ENCODE data around the gene MAGEC1.
"Not testable (repeated sequence)": the region's sequence is repeated elsewhere in the genome, so short reads cannot be mapped to it uniquely, and the experiment has no call there.

The MAGEC1 gene

GRCh38 chrX:141903400-141904155 is at the start of gene MAGEC1:
Gene MAGEC1, plus strand, starts transcription at chrX:141903894. Its CDS starts 1,179 bp downstream, at chrX:141905073.
- Histone ChIP-seq H3K36me3 (ENCODE audit: control insufficient read depth, insufficient read depth, low read length) (no peaks in the 10 kb centered on the region), H3K4me3 (ENCODE audit: low read depth, low read length) (no peak within 1 kb of the TSS), H3K9ac (ENCODE audit: low read depth, low read length) (no peak within 1 kb of the TSS), H3K9me3 (ENCODE audit: control insufficient read depth, insufficient read depth, low read length) (peaks cover 30% of the 10 kb centered on the region), H3K27ac (ENCODE audit: low read depth, low read length) (no peak within 1 kb of the TSS), H3K4me1 (ENCODE audit: control insufficient read depth, insufficient read depth, low read length) (no peaks in the 10 kb centered on the region), H3K27me3 (ENCODE audit: control insufficient read depth, insufficient read depth, low read length) (no peaks in the 10 kb centered on the region)

- H3K27me3 ChIP-seq (ENCODE audit: control insufficient read depth, insufficient read depth, low read length), result no peaks in the 10 kb centered on the region
- H3K4me3 ChIP-seq (ENCODE audit: low read depth, low read length), result no peak overlapping the region
- peaks cover 4% of the 10 kb centered on the region; the same call in 1 of the 2 replicates for H3K4me1 ChIP-seq (ENCODE audit: control insufficient read depth, insufficient read depth, low read length)
- no peaks in the 10 kb centered on the region for H3K36me3 ChIP-seq (ENCODE audit: control insufficient read depth, insufficient read depth, low read length)
- H3K9me3 ChIP-seq (ENCODE audit: control insufficient read depth, insufficient read depth, low read length), result peaks cover 15% of the 10 kb centered on the region
- H3K9ac ChIP-seq (ENCODE audit: low read depth, low read length), result no peak overlapping the region
- H3K27ac ChIP-seq (ENCODE audit: low read depth, low read length), result no peak overlapping the region
Measured at GRCh38 chrX:141857479-141857878, 46.2 kb upstream of the MAGEC1 start.

- no peak overlapping the region for H3K9ac ChIP-seq (ENCODE audit: low read depth, low read length)
Measured at GRCh38 chrX:141879616-141880015, 24.1 kb upstream of the MAGEC1 start.

GRCh38 chrX:141888811-141889210 is 14.9 kb upstream of the MAGEC1 start:
- not testable (repeated sequence) for H3K9ac ChIP-seq (ENCODE audit: low read depth, low read length); H3K36me3 ChIP-seq (ENCODE audit: control insufficient read depth, insufficient read depth, low read length); H3K27ac ChIP-seq (ENCODE audit: low read depth, low read length); H3K4me3 ChIP-seq (ENCODE audit: low read depth, low read length); H3K27me3 ChIP-seq (ENCODE audit: control insufficient read depth, insufficient read depth, low read length); H3K4me1 ChIP-seq (ENCODE audit: control insufficient read depth, insufficient read depth, low read length)
- H3K9me3 ChIP-seq (ENCODE audit: control insufficient read depth, insufficient read depth, low read length), result peaks cover 36% of the 10 kb centered on the region

More at GRCh38 chrX:141879616-141880015, 24.1 kb upstream of the MAGEC1 start:
- no peaks in the 10 kb centered on the region for H3K27me3 ChIP-seq (ENCODE audit: control insufficient read depth, insufficient read depth, low read length)
- H3K9me3 ChIP-seq (ENCODE audit: control insufficient read depth, insufficient read depth, low read length), result peaks cover 61% of the 10 kb centered on the region
- no peaks in the 10 kb centered on the region; the same call in 1 of the 2 replicates for H3K4me1 ChIP-seq (ENCODE audit: control insufficient read depth, insufficient read depth, low read length)
- no peak overlapping the region for H3K27ac ChIP-seq (ENCODE audit: low read depth, low read length)
- H3K4me3 ChIP-seq (ENCODE audit: low read depth, low read length), result no peak overlapping the region
- H3K36me3 ChIP-seq (ENCODE audit: control insufficient read depth, insufficient read depth, low read length), result no peaks in the 10 kb centered on the region

- Histone ChIP-seq H3K27ac (ENCODE audit: low read depth, low read length) (no peak overlapping the region), H3K9me3 (ENCODE audit: control insufficient read depth, insufficient read depth, low read length) (peaks cover 25% of the 10 kb centered on the region), H3K27me3 (ENCODE audit: control insufficient read depth, insufficient read depth, low read length) (no peaks in the 10 kb centered on the region)
Measured at GRCh38 chrX:141894733-141895132, 9.0 kb upstream of the MAGEC1 start.

GRCh38 chrX:141897690-141898089 is 6.0 kb upstream of the MAGEC1 start:
- no peaks in the 10 kb centered on the region for H3K27me3 ChIP-seq (ENCODE audit: control insufficient read depth, insufficient read depth, low read length)
- no peaks in the 10 kb centered on the region for H3K4me1 ChIP-seq (ENCODE audit: control insufficient read depth, insufficient read depth, low read length)
- no peak overlapping the region for H3K27ac ChIP-seq (ENCODE audit: low read depth, low read length)
- no peak overlapping the region for H3K4me3 ChIP-seq (ENCODE audit: low read depth, low read length)
- H3K9ac ChIP-seq (ENCODE audit: low read depth, low read length), result no peak overlapping the region
- H3K36me3 ChIP-seq (ENCODE audit: control insufficient read depth, insufficient read depth, low read length), result no peaks in the 10 kb centered on the region
- H3K9me3 ChIP-seq (ENCODE audit: control insufficient read depth, insufficient read depth, low read length), result peaks cover 28% of the 10 kb centered on the region

More at GRCh38 chrX:141894733-141895132, 9.0 kb upstream of the MAGEC1 start:
- no peak overlapping the region for H3K9ac ChIP-seq (ENCODE audit: low read depth, low read length)
- H3K36me3 ChIP-seq (ENCODE audit: control insufficient read depth, insufficient read depth, low read length), result no peaks in the 10 kb centered on the region
- H3K4me1 ChIP-seq (ENCODE audit: control insufficient read depth, insufficient read depth, low read length), result no peaks in the 10 kb centered on the region
- no peak overlapping the region for H3K4me3 ChIP-seq (ENCODE audit: low read depth, low read length)

GRCh38 chrX:141902366-141902765 is 1.3 kb upstream of the MAGEC1 start:
- peaks cover 30% of the 10 kb centered on the region for H3K9me3 ChIP-seq (ENCODE audit: control insufficient read depth, insufficient read depth, low read length)
- H3K27ac ChIP-seq (ENCODE audit: low read depth, low read length), result no peak overlapping the region
- no peak overlapping the region for H3K4me3 ChIP-seq (ENCODE audit: low read depth, low read length)
- no peaks in the 10 kb centered on the region for H3K36me3 ChIP-seq (ENCODE audit: control insufficient read depth, insufficient read depth, low read length)
- H3K27me3 ChIP-seq (ENCODE audit: control insufficient read depth, insufficient read depth, low read length), result no peaks in the 10 kb centered on the region
- no peak overlapping the region for H3K9ac ChIP-seq (ENCODE audit: low read depth, low read length)
- no peaks in the 10 kb centered on the region for H3K4me1 ChIP-seq (ENCODE audit: control insufficient read depth, insufficient read depth, low read length)

- Histone ChIP-seq H3K9me3 (ENCODE audit: control insufficient read depth, insufficient read depth, low read length) (peaks cover 30% of the 10 kb centered on the region), H3K4me3 (ENCODE audit: low read depth, low read length) (no peak overlapping the region), H3K36me3 (ENCODE audit: control insufficient read depth, insufficient read depth, low read length) (no peaks in the 10 kb centered on the region), H3K9ac (ENCODE audit: low read depth, low read length) (no peak overlapping the region), H3K4me1 (ENCODE audit: control insufficient read depth, insufficient read depth, low read length) (no peaks in the 10 kb centered on the region), H3K27me3 (ENCODE audit: control insufficient read depth, insufficient read depth, low read length) (no peaks in the 10 kb centered on the region), H3K27ac (ENCODE audit: low read depth, low read length) (no peak overlapping the region)
Measured at GRCh38 chrX:141904262-141904661, 568 bp downstream of the MAGEC1 start.

GRCh38 chrX:141917801-141918200 is 14.1 kb downstream of the MAGEC1 start:
- Histone ChIP-seq H3K4me1 (ENCODE audit: control insufficient read depth, insufficient read depth, low read length) (no peaks in the 10 kb centered on the region), H3K9me3 (ENCODE audit: control insufficient read depth, insufficient read depth, low read length) (peaks cover 12% of the 10 kb centered on the region; the same call in 1 of the 2 replicates), H3K36me3 (ENCODE audit: control insufficient read depth, insufficient read depth, low read length) (no peaks in the 10 kb centered on the region), H3K27me3 (ENCODE audit: control insufficient read depth, insufficient read depth, low read length) (no peaks in the 10 kb centered on the region), H3K27ac (ENCODE audit: low read depth, low read length) (no peak overlapping the region), H3K4me3 (ENCODE audit: low read depth, low read length) (no peak overlapping the region), H3K9ac (ENCODE audit: low read depth, low read length) (no peak overlapping the region)

GRCh38 chrX:141924293-141924692 is 20.6 kb downstream of the MAGEC1 start:
- no peak overlapping the region for H3K9ac ChIP-seq (ENCODE audit: low read depth, low read length)
- no peak overlapping the region for H3K4me3 ChIP-seq (ENCODE audit: low read depth, low read length)
- H3K36me3 ChIP-seq (ENCODE audit: control insufficient read depth, insufficient read depth, low read length), result no peaks in the 10 kb centered on the region
- peaks cover 10% of the 10 kb centered on the region; the same call in 1 of the 2 replicates for H3K9me3 ChIP-seq (ENCODE audit: control insufficient read depth, insufficient read depth, low read length)
- no peaks in the 10 kb centered on the region for H3K27me3 ChIP-seq (ENCODE audit: control insufficient read depth, insufficient read depth, low read length)
- no peaks in the 10 kb centered on the region for H3K4me1 ChIP-seq (ENCODE audit: control insufficient read depth, insufficient read depth, low read length)
- no peak overlapping the region for H3K27ac ChIP-seq (ENCODE audit: low read depth, low read length)

GRCh38 chrX:141928432-141928831 is 24.7 kb downstream of the MAGEC1 start:
- no peak overlapping the region for H3K9ac ChIP-seq (ENCODE audit: low read depth, low read length)
- no peaks in the 10 kb centered on the region for H3K36me3 ChIP-seq (ENCODE audit: control insufficient read depth, insufficient read depth, low read length)
- no peak overlapping the region for H3K27ac ChIP-seq (ENCODE audit: low read depth, low read length)
- no peak overlapping the region for H3K4me3 ChIP-seq (ENCODE audit: low read depth, low read length)
- peaks cover 14% of the 10 kb centered on the region; the same call in 1 of the 2 replicates for H3K9me3 ChIP-seq (ENCODE audit: control insufficient read depth, insufficient read depth, low read length)
- H3K27me3 ChIP-seq (ENCODE audit: control insufficient read depth, insufficient read depth, low read length), result no peaks in the 10 kb centered on the region
- no peaks in the 10 kb centered on the region for H3K4me1 ChIP-seq (ENCODE audit: control insufficient read depth, insufficient read depth, low read length)
